GM12892 (cell line): ENCODE measurements around the gene LEFTY2.
A peak's percentile ranks its signal among the peaks of the same experiment; 100 is the strongest.

Source experiments
- DNase-seq: peaks from one replicate; pipeline ENCODE4 v3.0.0; 2011; ENCODE audit not compliant: insufficient read length
- FAIRE-seq: peaks from 2 replicates; lab custom pipeline; 2011; peaks lifted over from hg19 to GRCh38; lab: Jason Lieb, UNC
- POLR2A ChIP-seq: IDR thresholded peaks from 2 replicates; pipeline ENCODE4 v1.6.1; 2011; ENCODE audit warnings: low read depth, low read length, control low read depth
- POLR2AphosphoS5 ChIP-seq: IDR thresholded peaks from 2 replicates; pipeline ENCODE4 v1.6.1; 2011; ENCODE audit warnings: low read depth, low read length, control low read depth
- TAF1 ChIP-seq: IDR thresholded peaks from 2 replicates; pipeline ENCODE4 v1.6.1; 2011; ENCODE audit warnings: low read depth, mild to moderate bottlenecking, control low read depth, low read length, borderline replicate concordance

Gene LEFTY2

GRCh38 chr1:225965231-225965630 is 24.2 kb upstream of the LEFTY2 start:
- DNase-seq (no peak), FAIRE-seq (no peak)
- TF ChIP-seq TAF1 (no peak), POLR2AphosphoS5 (no peak), POLR2A (no peak)

- no peak for DNase-seq
- no peak for FAIRE-seq
- TF ChIP-seq POLR2AphosphoS5 = no peak
- TF ChIP-seq POLR2A = no peak
- no peak for TF ChIP-seq TAF1
These were observed 22.9 kb upstream of the LEFTY2 start for GRCh38 chr1:225963735-225964530.

GRCh38 chr1:225962440-225962975 is 21.5 kb upstream of the LEFTY2 start:
- TF ChIP-seq POLR2AphosphoS5 (no peak), TAF1 (no peak), POLR2A (no peak)
- peak; percentile 67 for DNase-seq
- FAIRE-seq = peak; percentile 79

DNA sequence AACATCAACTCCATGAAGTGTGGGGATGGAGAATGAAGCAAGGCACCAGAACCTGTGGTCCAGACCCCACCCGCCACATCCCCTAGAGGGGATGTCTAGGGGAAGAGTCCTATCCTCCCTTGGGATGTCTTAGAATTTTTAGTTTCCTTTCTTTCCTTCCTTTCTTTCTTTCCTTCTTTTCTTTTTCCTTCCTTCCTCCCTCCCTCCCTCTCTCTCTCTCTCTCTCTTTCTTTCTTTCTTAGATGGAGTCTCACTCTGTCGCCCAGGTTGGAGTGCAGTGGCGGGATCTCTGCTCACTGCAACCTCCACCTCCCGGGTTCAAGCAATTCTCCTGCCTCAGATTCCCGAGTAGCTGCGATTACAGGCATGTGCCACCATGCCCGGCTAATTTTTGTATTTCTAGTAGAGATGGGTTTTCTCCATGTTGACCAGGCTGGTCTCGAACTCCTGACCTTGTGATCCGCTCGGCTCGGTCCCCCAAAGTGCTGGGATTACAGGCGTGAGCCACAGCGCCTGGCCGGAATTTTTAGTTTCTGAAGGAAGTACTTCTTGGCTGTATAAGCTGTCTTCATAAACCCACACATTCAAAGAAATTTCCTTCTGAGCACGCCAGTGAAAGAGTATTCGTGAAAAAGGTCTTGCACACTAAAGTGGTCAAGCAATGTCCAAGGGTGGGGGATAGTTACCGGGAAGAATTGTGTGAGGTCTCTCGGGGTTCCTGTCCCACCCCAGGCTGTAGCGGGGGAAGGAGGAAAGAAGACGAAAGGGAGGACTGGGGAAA is 20.8 kb upstream of the LEFTY2 start:
- TF ChIP-seq POLR2A (no peak), POLR2AphosphoS5 (no peak), TAF1 (no peak)
- DNase-seq = no peak
- FAIRE-seq = no peak

DNA sequence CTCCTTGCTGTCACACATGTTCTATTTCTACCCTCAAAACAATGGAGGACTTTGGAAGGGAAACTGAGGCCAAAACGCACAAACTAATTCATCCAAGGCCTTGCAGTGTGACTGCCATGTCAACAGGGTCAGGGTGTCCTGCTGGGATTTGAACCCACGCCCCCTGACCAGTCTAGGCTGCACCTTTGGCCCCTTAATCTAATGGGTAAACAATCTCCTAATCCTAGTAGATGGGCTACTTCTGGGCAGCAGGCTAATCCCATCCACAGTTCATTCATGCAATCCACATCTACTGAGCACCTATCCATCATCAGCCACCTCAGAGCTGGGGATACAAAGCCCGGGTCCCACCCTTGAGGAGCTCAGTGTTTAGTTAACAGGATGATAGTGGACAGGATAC is 17.0 kb upstream of the LEFTY2 start:
- DNase-seq = no peak
- FAIRE-seq = no peak
- TF ChIP-seq POLR2A (no peak), POLR2AphosphoS5 (no peak), TAF1 (no peak)

DNA sequence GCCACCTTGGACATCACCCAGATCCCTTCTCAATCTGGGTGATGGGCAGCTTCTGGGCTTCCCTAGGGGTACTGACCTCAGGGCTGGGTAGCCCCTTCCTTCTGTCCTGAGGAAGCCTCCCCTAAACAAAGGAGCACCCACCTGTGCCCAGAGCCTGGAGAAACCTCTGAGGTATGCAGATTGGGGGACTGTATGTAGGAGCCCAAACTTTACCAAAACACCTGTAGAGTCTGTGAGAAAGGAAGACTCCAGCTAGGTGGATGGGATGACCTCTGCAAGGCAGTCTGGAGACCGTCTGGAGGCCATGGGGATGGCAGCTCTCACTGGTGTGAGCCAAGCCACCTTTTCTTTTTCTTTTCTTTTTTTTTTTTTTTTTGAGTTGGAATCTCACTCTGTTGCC is 13.7 kb upstream of the LEFTY2 start:
- FAIRE-seq = no peak
- TF ChIP-seq POLR2AphosphoS5 (no peak), TAF1 (no peak), POLR2A (no peak)
- DNase-seq = no peak

GRCh38 chr1:225953315-225953714 is 12.3 kb upstream of the LEFTY2 start:
- TF ChIP-seq POLR2AphosphoS5 = no peak
- no peak for TF ChIP-seq TAF1
- TF ChIP-seq POLR2A = no peak
- FAIRE-seq (no peak), DNase-seq (no peak)

DNA sequence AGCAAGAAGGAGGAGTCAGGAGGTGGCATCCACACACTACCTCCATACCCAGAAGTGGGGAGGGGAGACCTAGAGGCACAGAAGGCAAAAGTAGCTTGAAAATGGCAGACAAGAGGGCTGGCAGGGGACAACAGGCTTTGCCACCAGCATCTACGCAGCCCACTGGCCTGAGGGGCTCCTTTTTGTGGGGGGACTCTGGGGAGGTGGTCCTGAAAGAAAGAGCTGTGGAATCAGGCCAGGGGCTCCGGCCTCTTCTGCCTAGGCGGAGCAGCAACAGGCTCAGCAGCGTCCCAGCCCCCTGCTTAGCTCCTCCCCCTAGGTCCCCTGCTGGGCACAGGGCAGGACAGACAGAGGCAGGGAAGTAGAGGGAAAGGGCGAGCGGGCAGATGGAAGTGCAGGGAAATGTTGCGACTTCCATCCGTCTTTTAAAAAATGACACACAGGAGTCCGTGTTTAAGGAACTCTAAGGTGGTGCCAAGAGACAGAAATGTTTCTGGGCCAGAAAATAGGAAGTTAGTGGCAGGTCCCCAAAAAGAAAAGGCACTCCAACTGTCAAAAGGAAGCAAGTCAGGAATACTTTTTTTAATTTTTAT is 10.0 kb upstream of the LEFTY2 start:
- no peak for TF ChIP-seq POLR2A
- no peak for TF ChIP-seq POLR2AphosphoS5
- no peak for TF ChIP-seq TAF1
- FAIRE-seq (no peak), DNase-seq (no peak)

DNA sequence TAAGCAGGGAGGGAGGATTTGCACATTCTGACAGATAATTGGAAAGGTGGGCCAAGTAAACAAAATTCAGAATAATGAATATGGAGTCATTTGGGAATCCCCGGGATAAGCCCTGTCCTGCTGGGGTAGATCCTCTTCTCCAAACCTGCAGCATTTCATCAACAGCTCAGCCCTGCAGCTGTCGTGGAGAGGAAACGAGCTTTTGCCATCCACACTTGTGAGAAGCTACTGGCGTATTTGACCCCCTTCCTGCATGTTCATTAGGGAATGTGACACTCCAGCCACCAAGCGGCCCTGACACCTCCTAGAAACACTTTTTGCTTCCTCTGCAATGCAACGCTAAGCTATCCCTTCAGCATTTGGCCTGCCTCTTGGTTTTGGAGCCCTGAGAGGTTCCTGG is 8.0 kb upstream of the LEFTY2 start:
- DNase-seq (no peak), FAIRE-seq (no peak)
- TF ChIP-seq POLR2AphosphoS5 = no peak
- TF ChIP-seq TAF1 = no peak
- TF ChIP-seq POLR2A = no peak

DNA sequence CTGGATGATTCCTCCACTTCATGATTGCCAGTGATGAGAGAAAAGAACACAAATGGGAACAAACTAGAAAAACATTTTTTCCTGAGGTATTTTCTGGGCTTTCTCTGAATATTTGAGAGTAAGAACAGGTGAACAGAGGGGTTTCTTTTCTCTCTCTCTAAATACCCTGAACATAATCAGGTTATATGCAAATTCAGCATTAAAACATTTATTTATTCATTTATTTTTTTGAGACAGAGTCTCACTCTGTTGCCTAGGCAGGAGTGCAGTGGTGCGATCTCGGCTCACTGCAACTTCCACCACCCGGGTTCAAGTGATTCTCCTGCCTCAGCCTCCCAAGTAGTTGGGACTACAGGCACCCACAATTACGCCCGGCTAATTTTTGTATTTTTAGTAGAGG is 5.8 kb upstream of the LEFTY2 start:
- no peak for FAIRE-seq
- no peak for TF ChIP-seq POLR2AphosphoS5
- no peak for TF ChIP-seq POLR2A
- no peak for TF ChIP-seq TAF1
- no peak for DNase-seq

GRCh38 chr1:225946082-225946620 is 5.1 kb upstream of the LEFTY2 start:
- no peak for FAIRE-seq
- TF ChIP-seq POLR2A (no peak), TAF1 (no peak), POLR2AphosphoS5 (no peak)
- no peak for DNase-seq

- TF ChIP-seq POLR2A (no peak), POLR2AphosphoS5 (no peak), TAF1 (no peak)
- FAIRE-seq (no peak), DNase-seq (no peak)
These were observed 4.5 kb upstream of the LEFTY2 start for GRCh38 chr1:225945564-225945963.
